H9 (cell line): ENCODE results near the gene KLHL41. TPM values are rescaled to one million over a fixed set of nuclear protein-coding genes. Genes with fewer than 3 reads are reported as not detected.

Experiments
- DNase-seq: peaks from one replicate; pipeline ENCODE4 v3.0.0-alpha.2; 2017
- H2AFZ ChIP-seq: one replicate; pipeline ENCODE4 v1.6.1; 2013; ENCODE audit warnings: mild to moderate bottlenecking, low read length, control low read depth, moderate library complexity
- H2AK5ac ChIP-seq: 2 replicates; pipeline ENCODE4 v1.6.1; 2013; ENCODE audit warnings: low read length, control low read depth, mixed read lengths; ENCODE audit not compliant: insufficient read length
- H2BK120ac ChIP-seq: one replicate; pipeline ENCODE4 v1.6.1; 2013; ENCODE audit warnings: low read depth, mild to moderate bottlenecking, low read length, control low read depth, inconsistent platforms; ENCODE audit not compliant: poor library complexity, severe bottlenecking
- H2BK12ac ChIP-seq: 2 replicates; pipeline ENCODE4 v1.6.1; 2013; ENCODE audit warnings: low read length, control low read depth, mixed read lengths, low read depth; ENCODE audit not compliant: insufficient read length
- H2BK15ac ChIP-seq: 2 replicates; pipeline ENCODE4 v1.6.1; 2013; ENCODE audit warnings: low read depth, low read length, control low read depth
- H2BK20ac ChIP-seq: one replicate; pipeline ENCODE4 v1.6.1; 2013; ENCODE audit warnings: low read depth, mild to moderate bottlenecking, low read length, control low read depth, inconsistent platforms; ENCODE audit not compliant: poor library complexity, severe bottlenecking
- H2BK5ac ChIP-seq: 2 replicates; pipeline ENCODE4 v1.6.1; 2013; ENCODE audit warnings: low read length, control low read depth, mixed read lengths; ENCODE audit not compliant: insufficient read length
- H3K14ac ChIP-seq: 2 replicates; pipeline ENCODE4 v1.6.1; 2013; ENCODE audit warnings: low read length, control low read depth; ENCODE audit not compliant: insufficient read depth
- H3K18ac ChIP-seq: 2 replicates; pipeline ENCODE4 v1.6.1; 2013; ENCODE audit warnings: low read depth, mild to moderate bottlenecking, mixed read lengths, low read length, control low read depth; ENCODE audit not compliant: insufficient read length
- H3K23ac ChIP-seq: 2 replicates; pipeline ENCODE4 v1.6.1; 2013; ENCODE audit warnings: low read length, control low read depth, mixed read lengths, low read depth; ENCODE audit not compliant: insufficient read length
- H3K23me2 ChIP-seq: 2 replicates; pipeline ENCODE4 v1.6.1; 2013; ENCODE audit warnings: low read depth, mild to moderate bottlenecking, mixed read lengths, low read length, control low read depth; ENCODE audit not compliant: insufficient read length, poor library complexity, severe bottlenecking
- H3K27ac ChIP-seq: 2 replicates; pipeline ENCODE4 v1.5.1; 2013; ENCODE audit warnings: low read length, control low read depth, mixed read lengths, low read depth; ENCODE audit not compliant: insufficient read length
- H3K27me3 ChIP-seq: 2 replicates; pipeline ENCODE4 v1.6.1; 2013; ENCODE audit warnings: low read length, control low read depth, inconsistent platforms; ENCODE audit not compliant: insufficient read depth
- H3K4ac ChIP-seq: 2 replicates; pipeline ENCODE4 v1.6.1; 2013; ENCODE audit warnings: low read depth, mild to moderate bottlenecking, control low read depth, inconsistent platforms, low read length, moderate library complexity
- H3K4me1 ChIP-seq: 2 replicates; pipeline ENCODE4 v1.6.1; 2013; ENCODE audit warnings: low read length, control low read depth, inconsistent platforms; ENCODE audit not compliant: insufficient read depth
- H3K4me2 ChIP-seq: 2 replicates; pipeline ENCODE4 v1.6.1; 2013; ENCODE audit warnings: low read length, control low read depth, mixed read lengths; ENCODE audit not compliant: insufficient read length, insufficient read depth
- H3K56ac ChIP-seq: 2 replicates; pipeline ENCODE4 v1.6.1; 2013; ENCODE audit warnings: low read depth, mild to moderate bottlenecking, mixed read lengths, low read length, control low read depth; ENCODE audit not compliant: insufficient read length
- H3K79me1 ChIP-seq: 2 replicates; pipeline ENCODE4 v1.6.1; 2013; ENCODE audit warnings: low read depth, mild to moderate bottlenecking, moderate library complexity, low read length, control low read depth, inconsistent platforms; ENCODE audit not compliant: insufficient read depth, poor library complexity, severe bottlenecking
- H3K79me2 ChIP-seq: 2 replicates; pipeline ENCODE4 v1.6.1; 2013; ENCODE audit warnings: low read length, control low read depth, inconsistent platforms; ENCODE audit not compliant: insufficient read depth
- H3K9ac ChIP-seq: 2 replicates; pipeline ENCODE4 v1.6.1; 2013; ENCODE audit warnings: low read length, control low read depth, mixed read lengths; ENCODE audit not compliant: insufficient read length; ENCODE audit errors: extremely low read depth
- H3K9me3 ChIP-seq: one replicate; pipeline ENCODE4 v1.6.1; 2013; ENCODE audit warnings: low read depth, low read length, inconsistent platforms; ENCODE audit not compliant: control insufficient read depth
- H3T11ph ChIP-seq: one replicate; pipeline ENCODE4 v1.6.1; 2013; ENCODE audit warnings: mild to moderate bottlenecking, low read length, control low read depth, inconsistent platforms
- H4K20me1 ChIP-seq: one replicate; pipeline ENCODE4 v1.6.1; 2013; ENCODE audit not compliant: control insufficient read depth, insufficient read length, insufficient read depth
- H4K5ac ChIP-seq: 2 replicates; pipeline ENCODE4 v1.6.1; 2013; ENCODE audit warnings: low read depth, mild to moderate bottlenecking, mixed read lengths, low read length, control low read depth; ENCODE audit not compliant: insufficient read length
- H4K8ac ChIP-seq: replicated peaks from 2 replicates; pipeline ENCODE4 v1.6.1; 2013; ENCODE audit warnings: low read length, control low read depth, mixed read lengths, low read depth; ENCODE audit not compliant: insufficient read length
- H4K91ac ChIP-seq: 2 replicates; pipeline ENCODE4 v1.6.1; 2013; ENCODE audit warnings: low read depth, mild to moderate bottlenecking, moderate library complexity, mixed read lengths, low read length, control low read depth; ENCODE audit not compliant: insufficient read length
- H3K27ac Mint-ChIP-seq, 3 experiments: 2 replicates in 2 of 3; 3 replicates in 1 of 3; pipeline ENCODE4 v1.8.0; 2020 to 2021; ENCODE audit warnings: mixed read lengths in 3 of 3, mild to moderate bottlenecking in 1 of 3, moderate library complexity in 1 of 3
- H3K27me3 Mint-ChIP-seq: 2 replicates; pipeline ENCODE4 v1.8.0; 2021; ENCODE audit warnings: low read depth, mild to moderate bottlenecking, moderate library complexity, mixed read lengths
- H3K36me3 Mint-ChIP-seq, 3 experiments: 2 replicates in 2 of 3; 3 replicates in 1 of 3; pipeline ENCODE4 v1.8.0; 2020 to 2021; ENCODE audit warnings: low read depth in 3 of 3, mixed read lengths in 3 of 3; ENCODE audit not compliant: insufficient read depth in 1 of 3
- H3K4me1 Mint-ChIP-seq, 2 experiments: 2 replicates each; pipeline ENCODE4 v1.8.0; 2020; ENCODE audit warnings: mixed read lengths in 2 of 2
- H3K4me3 Mint-ChIP-seq, 2 experiments: 2 replicates in 1 of 2; 3 replicates in 1 of 2; pipeline ENCODE4 v1.8.0; 2020 to 2021; ENCODE audit warnings: mild to moderate bottlenecking in 2 of 2, mixed read lengths in 2 of 2, moderate library complexity in 1 of 2
- H3K9me3 Mint-ChIP-seq, 2 experiments: 2 replicates in 1 of 2; 3 replicates in 1 of 2; pipeline ENCODE4 v1.8.0; 2020; ENCODE audit warnings: mild to moderate bottlenecking in 2 of 2, mixed read lengths in 2 of 2, moderate library complexity in 1 of 2
- WGBS: extraction: QIAGEN DNeasy Blood & Tissue Kit; methylation state at CpG from one replicate; pipeline ENCODE4 v1.1.7; 2013; ENCODE audit warnings: missing lambda C conversion rate, low lambda C conversion rate, mixed read lengths; ENCODE audit not compliant: insufficient read length; ENCODE audit errors: extremely low coverage; 5-methylcytosine and 5-hydroxymethylcytosine counted together
- total RNA-seq: library from RNA; stranded (reverse); gene quantifications from 2 replicates; pipeline ENCODE4 v1.2.1, GENCODE V29; 2021
- TF ChIP-seq, protein P1 (sequence below): fragments of 200-600 bp; sonication (generic); conservative IDR thresholded peaks from 3 replicates; pipeline ENCODE4 v1.8.0; 2021; ENCODE audit warnings: antibody characterized with exemption, mild to moderate bottlenecking

Gene KLHL41
- total RNA-seq, 1 experiment from 2014 or later = not detected

DNA sequence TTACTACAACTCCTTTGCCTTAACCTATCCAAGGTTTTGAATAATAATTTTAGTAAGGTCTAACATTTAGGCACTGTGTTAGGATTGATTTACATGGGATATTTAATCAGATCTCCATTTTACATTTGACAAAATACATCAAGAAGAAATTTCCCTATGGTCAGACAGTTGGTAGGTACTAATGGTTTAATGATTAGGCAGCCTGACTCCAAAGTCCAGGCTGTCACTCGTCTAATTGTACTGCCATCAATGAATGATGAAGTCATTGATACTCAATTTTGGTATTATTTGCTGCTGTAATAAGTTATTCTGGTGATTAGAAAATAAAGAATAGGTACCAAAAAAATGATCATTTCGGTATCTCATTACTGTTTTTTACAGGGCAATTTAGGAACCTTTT is 16.1 kb upstream of the KLHL41 start:
- Mint-ChIP-seq H3K36me3 (peaks cover 0 to 4% (median 0%) of the 10 kb centered on the region in 3 experiments; a peak in 2 of 7 replicates), H3K4me1 (no peaks in the 10 kb centered on the region), H3K27ac (no peak overlapping the region), H3K9me3 (peaks cover 3 to 4% of the 10 kb centered on the region in 2 experiments; a peak in 4 of 5 replicates), H3K27me3 (no peaks in the 10 kb centered on the region), H3K4me3 (no peak overlapping the region)
- Histone ChIP-seq H2BK20ac (no peak overlapping the region), H2AFZ (no peak overlapping the region), H3K9ac (no peak overlapping the region), H3K4ac (no peak overlapping the region), H3K27me3 (no peaks in the 10 kb centered on the region), H4K8ac (no peak overlapping the region), H3K4me2 (no peak overlapping the region), H3K14ac (no peak overlapping the region), H2BK5ac (no peak overlapping the region), H2AK5ac (no peak overlapping the region), H3K4me1 (no peaks in the 10 kb centered on the region), H3K27ac (no peak overlapping the region), H3K79me2 (no peaks in the 10 kb centered on the region), H3K23me2 (no peaks in the 10 kb centered on the region), H4K91ac (no peak overlapping the region), H3T11ph (no peak overlapping the region), H2BK12ac (no peak overlapping the region), H3K9me3 (no peaks in the 10 kb centered on the region), H4K5ac (no peak overlapping the region), H3K23ac (no peak overlapping the region), H2BK15ac (no peak overlapping the region), H3K56ac (no peak overlapping the region), H3K18ac (no peak overlapping the region), H4K20me1 (no peaks in the 10 kb centered on the region), H3K79me1 (no peaks in the 10 kb centered on the region), H2BK120ac (no peak overlapping the region)
- DNase-seq = no peak
- TF ChIP-seq, protein P1, sequence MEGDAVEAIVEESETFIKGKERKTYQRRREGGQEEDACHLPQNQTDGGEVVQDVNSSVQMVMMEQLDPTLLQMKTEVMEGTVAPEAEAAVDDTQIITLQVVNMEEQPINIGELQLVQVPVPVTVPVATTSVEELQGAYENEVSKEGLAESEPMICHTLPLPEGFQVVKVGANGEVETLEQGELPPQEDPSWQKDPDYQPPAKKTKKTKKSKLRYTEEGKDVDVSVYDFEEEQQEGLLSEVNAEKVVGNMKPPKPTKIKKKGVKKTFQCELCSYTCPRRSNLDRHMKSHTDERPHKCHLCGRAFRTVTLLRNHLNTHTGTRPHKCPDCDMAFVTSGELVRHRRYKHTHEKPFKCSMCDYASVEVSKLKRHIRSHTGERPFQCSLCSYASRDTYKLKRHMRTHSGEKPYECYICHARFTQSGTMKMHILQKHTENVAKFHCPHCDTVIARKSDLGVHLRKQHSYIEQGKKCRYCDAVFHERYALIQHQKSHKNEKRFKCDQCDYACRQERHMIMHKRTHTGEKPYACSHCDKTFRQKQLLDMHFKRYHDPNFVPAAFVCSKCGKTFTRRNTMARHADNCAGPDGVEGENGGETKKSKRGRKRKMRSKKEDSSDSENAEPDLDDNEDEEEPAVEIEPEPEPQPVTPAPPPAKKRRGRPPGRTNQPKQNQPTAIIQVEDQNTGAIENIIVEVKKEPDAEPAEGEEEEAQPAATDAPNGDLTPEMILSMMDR = no peak
- no CpG with 5 or more reads among the region's 2 CpGs for WGBS
